NCI-H82 treated with DMSO at 0.1 percent for 48 hours (cell line): ENCODE results near the gene PLK3.
"Not testable (repeated sequence)": the region's sequence is repeated elsewhere in the genome, so short reads cannot be mapped to it uniquely, and the experiment has no call there.

ENCODE experiments used
- DNase-seq: peaks from one replicate; lab custom pipeline; 2025; ENCODE audit not compliant: unreplicated experiment; lab: John Stamatoyannopoulos, UW

Gene PLK3

GRCh38 chr1:44827197-44828002 is 27.2 kb downstream of the PLK3 start:
- DNase-seq, result no peak

- no peak for DNase-seq
These were observed 27.9 kb downstream of the PLK3 start for GRCh38 chr1:44828003-44828651.

- DNase-seq, result no peak
These were observed 28.8 kb downstream of the PLK3 start for GRCh38 chr1:44828841-44829440.

GRCh38 chr1:44829506-44830384 is 29.6 kb downstream of the PLK3 start:
- DNase-seq, result no peak

GRCh38 chr1:44830900-44831304 is 30.7 kb downstream of the PLK3 start:
- DNase-seq, result no peak

- no peak for DNase-seq
These were observed 31.3 kb downstream of the PLK3 start for GRCh38 chr1:44831516-44831915.

GRCh38 chr1:44832056-44832705 is 32.0 kb downstream of the PLK3 start:
- DNase-seq, result no peak

GRCh38 chr1:44834328-44834727 is 34.2 kb downstream of the PLK3 start:
- DNase-seq, result no peak

GRCh38 chr1:44835738-44836675 is 35.8 kb downstream of the PLK3 start:
- peak; percentile 85 for DNase-seq

GRCh38 chr1:44838294-44838693 is 38.1 kb downstream of the PLK3 start:
- not testable (repeated sequence) for DNase-seq

GRCh38 chr1:44839576-44839975 is 39.4 kb downstream of the PLK3 start:
- DNase-seq, result no peak

GRCh38 chr1:44842486-44842861 is 42.3 kb downstream of the PLK3 start:
- DNase-seq, result no peak

- peak; percentile 74 for DNase-seq
These were observed 42.9 kb downstream of the PLK3 start, which contains the start of gene PTCH2 for GRCh38 chr1:44842862-44843655. Gene PTCH2 (minus strand): TSS chr1:44843253. CDS start chr1:44842932, 321 bp downstream.

- DNase-seq, result no peak
These were observed 46.8 kb downstream of the PLK3 start for GRCh38 chr1:44846985-44847384.

- DNase-seq, result no peak
These were observed 47.7 kb downstream of the PLK3 start for GRCh38 chr1:44847845-44848244.

GRCh38 chr1:44848456-44849181 is 48.4 kb downstream of the PLK3 start:
- no peak for DNase-seq

- no peak for DNase-seq
These were observed 49.5 kb downstream of the PLK3 start for GRCh38 chr1:44849575-44850132.

GRCh38 chr1:44851308-44851707 is 51.1 kb downstream of the PLK3 start:
- no peak for DNase-seq
